Pancreas (tissue), 10 donors: Measurements from ENCODE around the gene SMYD3. TPM values are rescaled to one million over a fixed set of nuclear protein-coding genes. Genes with fewer than 3 reads are reported as not detected.

Experiments used
- ATAC-seq, 4 donors: fragments of 200-7000 bp; cut with Tn5 transposase; one replicate each; pipeline versions ENCODE4 v1.8.0 to v1.9.1; 2020; ENCODE audit warnings: mild to moderate bottlenecking in 4 of 4, moderate library complexity in 4 of 4
- DNase-seq, 6 donors: peaks; one replicate each; pipeline ENCODE4 v3.0.0-alpha.2; 2020
- FAIRE-seq: peaks from 2 replicates; lab custom pipeline; 2012; peaks lifted over from hg19 to GRCh38; lab: Jason Lieb, UNC
- H3K27ac ChIP-seq, 4 donors: fragments of 200-600 bp; sonication (generic); 1 replicate in 3 of 4; 2 replicates in 1 of 4; pipeline versions ENCODE4 v1.5.0 to v1.8.0; 2020
- H3K27me3 ChIP-seq, 4 donors: fragments of 200-600 bp; one replicate each; pipeline ENCODE4 v1.8.0; 2021
- H3K36me3 ChIP-seq, 3 donors: fragments of 200-600 bp; sonication (generic) in 1 of 3; one replicate each; pipeline versions ENCODE4 v1.5.0 to v1.8.0; 2020 to 2021
- H3K4me1 ChIP-seq, 3 donors: fragments of 200-600 bp; one replicate each; pipeline ENCODE4 v1.8.0; 2021
- H3K4me3 ChIP-seq, 4 donors: fragments of 200-600 bp; sonication (generic) in 2 of 4; one replicate each; pipeline versions ENCODE4 v1.5.0 to v1.8.0; 2020 to 2021
- H3K9me3 ChIP-seq, 4 donors: fragments of 200-600 bp; one replicate each; pipeline ENCODE4 v1.8.0; 2021
- WGBS, 2 donors: extraction: QIAGEN DNeasy Blood & Tissue Kit; methylation state at CpG; one replicate each; pipeline ENCODE4 v1.1.7; 2013; 5-methylcytosine and 5-hydroxymethylcytosine counted together
- intact Hi-C, 3 donors: fragments of 100-400 bp; cut with DNase I; formaldehyde crosslinking; loops; one replicate each; pipeline versions ENCODE4 v1.11.1 to v1.14.2; 2022
- polyA plus RNA-seq, 2 donors: library from polyadenylated mRNA; stranded (reverse); fragments of 200-250 nt; gene quantifications; one replicate each; pipeline ENCODE4 v1.2.3, GENCODE V29; 2013
- total RNA-seq, 6 donors: library from RNA; stranded (reverse); fragmentation: NEBNext Ultra II Directional in 4 of 6; extraction: Animal tissue kit (Norgen Biotek cat#: 25700) in 4 of 6; gene quantifications; one replicate each; pipeline versions ENCODE4 v1.2.1 to v1.2.4, GENCODE V29; 2021 to 2023
- TF ChIP-seq, protein P1 (sequence below), 4 donors: fragments of 200-600 bp; sonication (generic) in 3 of 4; IDR thresholded peaks; one replicate each; pipeline versions ENCODE4 v1.5.0 to v1.8.0; 2021; ENCODE audit warnings: antibody characterized with exemption in 4 of 4
- donor health status: healthy with polysubstance abuse.
- donor health status: DM: no; HTN: no; CAD: no; lungs with moderate emphysema.
- donor health status: DM: no; HTN: no; CAD: no.
- donor health status: control.
- donor health status: control.
- donor health status: Bipolar disorder and iron deficiency.
- donor health status: DM: yes; HTN: yes; CAD: no.
- donor health status: DM: no; HTN: no; CAD: no.
- donor health status: DM: no; HTN: no; CAD: no.
- donor health status: DM: yes; HTN: yes; CAD: no.

The SMYD3 gene
- total and polyA plus RNA-seq, 8 donors = 4.6 to 10.5 (median 6.7) TPM

DNA sequence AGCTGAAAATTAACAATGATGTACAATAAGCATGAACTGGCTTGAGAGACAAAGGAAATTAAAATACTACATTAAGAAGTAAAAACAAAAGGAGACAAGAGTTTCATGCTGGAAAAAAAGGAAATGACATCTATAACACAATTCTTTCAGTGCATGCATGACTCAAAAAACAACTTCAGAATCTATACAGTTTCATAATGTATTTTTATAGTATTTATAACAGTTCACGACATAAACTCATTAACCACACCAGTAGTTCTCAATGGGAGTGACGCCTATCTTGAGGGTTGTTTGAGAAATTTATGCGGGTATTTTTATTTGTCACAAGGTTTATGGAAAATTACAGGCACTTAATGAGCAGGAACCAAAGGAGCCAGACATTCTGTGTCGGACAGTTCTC, 168.5 kb downstream of the SMYD3 start:
- H3K27ac ChIP-seq = no peak overlapping the region
- FAIRE-seq (no peak), DNase-seq (no peak), ATAC-seq (no peak)
- H3K36me3 ChIP-seq = no peaks in the 10 kb centered on the region
- H3K4me1 ChIP-seq = no peaks in the 10 kb centered on the region
- intact Hi-C loops = no loop called here
- no peaks in the 10 kb centered on the region for H3K27me3 ChIP-seq
- TF ChIP-seq, protein P1, sequence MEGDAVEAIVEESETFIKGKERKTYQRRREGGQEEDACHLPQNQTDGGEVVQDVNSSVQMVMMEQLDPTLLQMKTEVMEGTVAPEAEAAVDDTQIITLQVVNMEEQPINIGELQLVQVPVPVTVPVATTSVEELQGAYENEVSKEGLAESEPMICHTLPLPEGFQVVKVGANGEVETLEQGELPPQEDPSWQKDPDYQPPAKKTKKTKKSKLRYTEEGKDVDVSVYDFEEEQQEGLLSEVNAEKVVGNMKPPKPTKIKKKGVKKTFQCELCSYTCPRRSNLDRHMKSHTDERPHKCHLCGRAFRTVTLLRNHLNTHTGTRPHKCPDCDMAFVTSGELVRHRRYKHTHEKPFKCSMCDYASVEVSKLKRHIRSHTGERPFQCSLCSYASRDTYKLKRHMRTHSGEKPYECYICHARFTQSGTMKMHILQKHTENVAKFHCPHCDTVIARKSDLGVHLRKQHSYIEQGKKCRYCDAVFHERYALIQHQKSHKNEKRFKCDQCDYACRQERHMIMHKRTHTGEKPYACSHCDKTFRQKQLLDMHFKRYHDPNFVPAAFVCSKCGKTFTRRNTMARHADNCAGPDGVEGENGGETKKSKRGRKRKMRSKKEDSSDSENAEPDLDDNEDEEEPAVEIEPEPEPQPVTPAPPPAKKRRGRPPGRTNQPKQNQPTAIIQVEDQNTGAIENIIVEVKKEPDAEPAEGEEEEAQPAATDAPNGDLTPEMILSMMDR (IDR thresholded peaks at IDR 0.05) = no peak
- H3K9me3 ChIP-seq = no peaks in the 10 kb centered on the region
- WGBS, 2 donors = 95% methylated on average over 4 of the region's 4 CpGs
- H3K4me3 ChIP-seq = no peak overlapping the region

DNA sequence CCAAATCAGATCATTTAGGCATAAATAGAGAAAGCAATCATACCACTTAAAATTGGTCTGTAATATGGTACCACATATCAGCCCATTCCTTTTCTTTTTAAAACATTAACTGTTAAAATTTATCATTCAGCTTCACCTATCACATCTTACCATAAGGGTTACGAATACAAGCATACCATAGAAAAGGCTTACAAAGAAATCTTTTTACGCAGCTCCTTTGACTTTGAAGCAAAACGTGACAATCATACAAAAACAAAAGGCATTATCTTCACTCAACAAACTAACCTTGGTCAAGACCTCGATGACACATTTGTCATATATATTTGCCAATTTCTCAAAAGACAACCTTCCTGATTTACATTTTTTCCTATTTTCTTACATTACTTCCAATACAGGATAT, 169.0 kb downstream of the SMYD3 start:
- WGBS, 2 donors = 65 to 69% methylated on average over 4 of the region's 4 CpGs
- no peaks in the 10 kb centered on the region for H3K27me3 ChIP-seq

DNA sequence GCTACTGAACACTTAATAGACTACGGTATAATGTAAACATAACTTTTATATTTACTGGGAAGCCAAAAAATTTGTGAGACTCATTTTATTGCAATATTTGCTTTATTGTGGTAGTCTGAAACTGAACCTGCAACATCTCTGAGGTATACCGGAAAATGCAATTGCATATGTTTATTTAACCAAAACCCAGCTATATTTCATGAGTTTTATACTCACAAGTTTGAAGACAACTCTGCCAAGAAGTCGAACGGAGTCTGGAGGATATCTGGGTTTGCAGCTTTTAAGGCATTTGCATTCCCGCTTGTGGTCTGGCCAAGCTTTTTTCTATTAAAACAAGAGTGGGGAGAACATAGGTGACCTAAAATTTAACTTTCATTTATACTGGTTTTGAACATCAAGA, 171.9 kb downstream of the SMYD3 start:
- WGBS, 2 donors = 90 to 93% methylated on average over 5 of the region's 5 CpGs
- no peaks in the 10 kb centered on the region for H3K9me3 ChIP-seq
- H3K4me3 ChIP-seq = no peak overlapping the region
- no peaks in the 10 kb centered on the region for H3K4me1 ChIP-seq
- no peak overlapping the region for H3K27ac ChIP-seq
- no peaks in the 10 kb centered on the region for H3K27me3 ChIP-seq
- TF ChIP-seq, protein P1 (IDR thresholded peaks at IDR 0.05) = no peak
- DNase-seq = no peak
- no peak for FAIRE-seq
- no peaks in the 10 kb centered on the region for H3K36me3 ChIP-seq
- no peak for ATAC-seq
- intact Hi-C loops = no loop called here

More for the DNA sequence above, 169.0 kb downstream of the SMYD3 start:
- FAIRE-seq = no peak
- intact Hi-C loops = no loop called here
- H3K9me3 ChIP-seq = no peaks in the 10 kb centered on the region
- no peak overlapping the region for H3K4me3 ChIP-seq
- H3K36me3 ChIP-seq = no peaks in the 10 kb centered on the region
- H3K4me1 ChIP-seq = no peaks in the 10 kb centered on the region
- no peak for DNase-seq
- TF ChIP-seq, protein P1 (IDR thresholded peaks at IDR 0.05) = no peak
- no peak for ATAC-seq
- no peak overlapping the region for H3K27ac ChIP-seq

DNA sequence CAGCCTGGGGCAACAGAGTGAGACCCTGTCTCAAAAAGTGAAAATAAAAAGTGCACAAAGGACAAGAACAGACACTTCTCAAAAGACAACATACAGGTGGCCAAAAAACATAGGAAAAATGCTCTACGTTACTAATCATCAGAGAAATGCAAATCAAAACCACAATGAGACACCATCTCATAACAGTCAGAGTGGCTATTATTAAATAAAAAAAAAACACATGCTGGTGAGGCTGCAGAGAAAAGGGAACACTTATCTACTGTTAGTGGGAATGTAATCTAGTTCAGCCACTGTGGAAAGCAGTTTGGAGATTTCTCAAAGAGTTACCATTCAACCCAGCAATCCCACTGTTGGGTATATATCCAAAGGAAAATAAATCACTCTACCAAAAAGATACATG, 173.2 kb downstream of the SMYD3 start:
- TF ChIP-seq, protein P1 (IDR thresholded peaks at IDR 0.05) = no peak
- no peaks in the 10 kb centered on the region for H3K4me1 ChIP-seq
- no peak for DNase-seq
- 90 to 100% methylated on average over 1 of the region's 1 CpG for WGBS, 2 donors
- no peak overlapping the region for H3K27ac ChIP-seq
- no peak for FAIRE-seq
- H3K9me3 ChIP-seq = no peaks in the 10 kb centered on the region
- H3K4me3 ChIP-seq = no peak overlapping the region
- intact Hi-C loops = no loop called here
- H3K27me3 ChIP-seq = no peaks in the 10 kb centered on the region
- ATAC-seq = no peak
- H3K36me3 ChIP-seq = no peaks in the 10 kb centered on the region

DNA sequence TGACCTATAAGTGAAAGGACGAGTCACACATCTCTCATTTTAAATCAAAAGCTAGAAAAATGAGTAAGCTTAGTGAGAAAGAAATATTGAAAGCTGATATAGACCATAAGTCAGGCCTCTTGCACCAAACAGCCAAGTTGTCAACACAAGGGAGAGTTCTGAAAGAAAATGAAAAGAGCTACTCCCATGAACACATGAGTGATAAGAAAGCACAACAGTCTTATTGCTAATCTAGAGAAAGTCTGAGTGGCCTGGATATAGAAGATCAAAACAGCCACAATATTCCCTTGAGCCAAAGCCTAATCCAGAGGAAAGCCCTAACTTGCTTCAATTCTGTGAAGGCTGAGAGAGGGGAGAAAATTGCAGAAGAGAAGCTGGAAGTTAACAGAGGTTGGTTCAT, 175.0 kb downstream of the SMYD3 start:
- FAIRE-seq (no peak), DNase-seq (no peak), ATAC-seq (no peak)
- Histone ChIP-seq H3K9me3 (no peaks in the 10 kb centered on the region), H3K27ac (no peak overlapping the region), H3K36me3 (no peaks in the 10 kb centered on the region), H3K27me3 (no peaks in the 10 kb centered on the region), H3K4me1 (no peaks in the 10 kb centered on the region), H3K4me3 (no peak overlapping the region)
- intact Hi-C loops = no loop called here
- WGBS, 2 donors = 73 to 82% methylated on average over 1 of the region's 1 CpG
- TF ChIP-seq, protein P1 (IDR thresholded peaks at IDR 0.05) = no peak
